HG03103 (cell line): ENCODE data around the gene HSDL1.
A peak's percentile ranks its signal among the peaks of the same experiment; 100 is the strongest.

Experiments
- ATAC-seq: cut with Tn5 transposase; IDR thresholded peaks from one replicate; pipeline ENCODE4 v1.9.1; 2021; ENCODE audit warnings: low read depth; ENCODE audit not compliant: unreplicated experiment

The HSDL1 gene

GRCh38 chr16:84084570-84085270 lies 60.3 kb downstream of the HSDL1 start:
- peak; percentile 42 for ATAC-seq

GRCh38 chr16:84082835-84083569 lies 62.0 kb downstream of the HSDL1 start:
- ATAC-seq, result no peak

GRCh38 chr16:84082110-84082509 lies 62.9 kb downstream of the HSDL1 start:
- no peak for ATAC-seq

- ATAC-seq, result no peak
Observed at GRCh38 chr16:84081446-84081989, 63.5 kb downstream of the HSDL1 start.

- no peak for ATAC-seq
Observed at GRCh38 chr16:84080813-84081212, 64.2 kb downstream of the HSDL1 start.

GRCh38 chr16:84080378-84080777 lies 64.6 kb downstream of the HSDL1 start:
- ATAC-seq, result no peak

- ATAC-seq, result no peak
Observed at GRCh38 chr16:84079664-84080063, 65.3 kb downstream of the HSDL1 start.

GRCh38 chr16:84075376-84075775 lies 69.6 kb downstream of the HSDL1 start:
- no peak for ATAC-seq

- no peak for ATAC-seq
Observed at GRCh38 chr16:84074721-84075120, 70.3 kb downstream of the HSDL1 start.
